ENCODE data around the gene MYRF.

- TF ChIP-seq CTCF (IDR thresholded peaks at IDR 0.05; ENCODE audit: insufficient read depth, low read depth, low read length): no peak
- no peak for TF ChIP-seq EZH2 (IDR thresholded peaks at IDR 0.05; ENCODE audit: insufficient read depth, low read length)
These were observed 62.0 kb downstream of the MYRF start for GRCh38 chr11:61814247-61814957.
